Activated T-helper 9 cell treated with anti-CD3 and anti-CD28 coated beads, Interleukin-2, amount 50 U/mL, for 16 hours (primary cell): ENCODE data around the gene CNTN2.

Experiments
- DNase-seq: peaks from one replicate; pipeline ENCODE4 v3.0.0-alpha.2; 2020; ENCODE audit warnings: low read depth

The CNTN2 gene

GRCh38 chr1:205122489-205122882 lies 79.5 kb downstream of the CNTN2 start:
- no peak for DNase-seq

- no peak for DNase-seq
Measured at GRCh38 chr1:205124726-205125125, 81.7 kb downstream of the CNTN2 start.

DNA sequence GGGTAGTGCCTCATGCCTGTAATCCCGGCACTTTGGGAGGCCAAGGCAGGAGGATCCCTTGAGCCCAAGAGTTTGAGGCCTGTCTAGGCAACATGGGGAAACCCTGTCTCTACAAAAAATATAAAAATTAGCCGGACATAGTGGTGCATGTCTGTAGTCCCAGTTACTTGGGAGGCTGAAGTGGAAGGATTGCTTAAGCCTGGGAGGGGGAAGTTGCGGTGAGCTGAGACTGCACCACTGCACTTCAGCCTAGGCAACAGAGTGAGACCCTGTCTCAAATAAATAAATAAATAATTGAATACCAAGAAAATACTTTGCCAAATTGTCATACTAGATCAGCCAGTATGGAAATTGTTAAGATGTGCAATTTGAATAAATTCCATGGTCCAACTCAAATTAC lies 84.6 kb downstream of the CNTN2 start:
- DNase-seq: no peak
